H1 (cell line): ENCODE data around the gene COX10. TPM values are rescaled to one million over a fixed set of nuclear protein-coding genes. Genes with fewer than 3 reads are reported as not detected.

Experiments used
- CTCF ChIA-PET: fragments of 300-600 bp; sonication (Branson Sonifier 250); formaldehyde crosslinking; loops from one replicate; lab custom pipeline; 2021; ENCODE audit not compliant: partially characterized antibody; lab: Charles Lee
- POLR2A ChIA-PET: fragments of 300-600 bp; sonication (Branson Sonifier 250); formaldehyde crosslinking; loops from one replicate; lab custom pipeline; 2021; ENCODE audit warnings: inconsistent platforms; ENCODE audit not compliant: partially characterized antibody; lab: Charles Lee
- DNase-seq, 2 experiments: peaks; one replicate each; pipeline versions ENCODE4 v3.0.0 to v3.0.0-alpha.2; 2010 to 2022; ENCODE audit warnings: low spot score in 2 of 2, low read depth in 1 of 2, mixed read lengths in 1 of 2
- FAIRE-seq: peaks from 2 replicates; lab custom pipeline; 2011; peaks lifted over from hg19 to GRCh38; lab: Jason Lieb, UNC
- H2AFZ ChIP-seq: 2 replicates; pipeline ENCODE4 v1.8.1; 2012; ENCODE audit warnings: low read length, inconsistent platforms
- H2AK5ac ChIP-seq: 2 replicates; pipeline ENCODE4 v1.6.1; 2013; ENCODE audit warnings: low read depth, low read length
- H2BK120ac ChIP-seq: replicated peaks from 2 replicates; pipeline ENCODE3; 2013; ENCODE audit warnings: low read depth, low read length, inconsistent platforms
- H2BK12ac ChIP-seq: 2 replicates; pipeline ENCODE4 v1.6.1; 2013; ENCODE audit warnings: low read depth, low read length
- H2BK15ac ChIP-seq: 2 replicates; pipeline ENCODE4 v1.6.1; 2013; ENCODE audit warnings: low read length
- H2BK20ac ChIP-seq: 2 replicates; pipeline ENCODE4 v1.6.1; 2013; ENCODE audit warnings: low read length
- H2BK5ac ChIP-seq: 2 replicates; pipeline ENCODE4 v1.6.1; 2013; ENCODE audit warnings: low read depth, low read length
- H3K14ac ChIP-seq: 2 replicates; pipeline ENCODE4 v1.6.1; 2013; ENCODE audit warnings: inconsistent platforms; ENCODE audit not compliant: insufficient read length
- H3K18ac ChIP-seq: 2 replicates; pipeline ENCODE4 v1.6.1; 2013; ENCODE audit warnings: low read length; ENCODE audit errors: extremely low read depth
- H3K23ac ChIP-seq: 2 replicates; pipeline ENCODE4 v1.6.1; 2013; ENCODE audit warnings: inconsistent platforms; ENCODE audit not compliant: insufficient read length
- H3K23me2 ChIP-seq: 2 replicates; pipeline ENCODE4 v1.6.1; 2013; ENCODE audit warnings: low read depth, low read length
- H3K27ac ChIP-seq: 2 replicates; pipeline ENCODE4 v1.6.1; 2011; ENCODE audit warnings: low read depth, low read length, inconsistent platforms
- H3K27me3 ChIP-seq, 4 experiments: replicated peaks in 1 of 4; 1 replicate in 1 of 4; 2 replicates in 3 of 4; pipeline versions ENCODE4 v1.6.1 to v1.8.1; 2011 to 2013; ENCODE audit warnings: low read length in 3 of 4, mild to moderate bottlenecking in 3 of 4, inconsistent platforms in 2 of 4, mixed read lengths in 2 of 4, moderate library complexity in 1 of 4; ENCODE audit not compliant: control insufficient read depth in 3 of 4, insufficient read depth in 3 of 4; ENCODE audit errors: extremely low read depth in 1 of 4
- H3K36me3 ChIP-seq, 4 experiments: 2 replicates each; pipeline versions ENCODE4 v1.6.1 to v1.8.1; 2011 to 2013; ENCODE audit warnings: mild to moderate bottlenecking in 4 of 4, low read length in 3 of 4, moderate library complexity in 2 of 4, control low read depth in 1 of 4, inconsistent platforms in 1 of 4; ENCODE audit not compliant: insufficient read depth in 4 of 4, control insufficient read depth in 2 of 4
- H3K4ac ChIP-seq: replicated peaks from 2 replicates; pipeline ENCODE3; 2013; ENCODE audit warnings: low read length, low read depth, mixed read lengths, inconsistent platforms; ENCODE audit not compliant: insufficient read length
- H3K4me1 ChIP-seq, 4 experiments: replicated peaks in 1 of 4; 1 replicate in 1 of 4; 2 replicates in 3 of 4; pipeline versions ENCODE4 v1.6.1 to v1.8.1; 2011 to 2013; ENCODE audit warnings: low read length in 3 of 4, inconsistent platforms in 2 of 4, mixed read lengths in 1 of 4; ENCODE audit not compliant: insufficient read depth in 4 of 4, control insufficient read depth in 3 of 4
- H3K4me2 ChIP-seq, 2 experiments: 2 replicates each; pipeline versions ENCODE4 v1.6.1 to v1.8.1; 2011 to 2013; ENCODE audit warnings: low read depth in 2 of 2, low read length in 2 of 2, control low read depth in 1 of 2, inconsistent platforms in 1 of 2, mild to moderate bottlenecking in 1 of 2; ENCODE audit not compliant: insufficient read depth in 1 of 2
- H3K4me3 ChIP-seq, 4 experiments: fragments of 200-600, 300-600 bp in 1 of 4; sonication (generic), shearing (Covaris generic), sonication (Bioruptor Twin) in 1 of 4; 2 replicates each; pipeline versions ENCODE4 v1.5.1 to v1.8.1; 2011 to 2016; ENCODE audit warnings: low read length in 4 of 4, low read depth in 3 of 4, control low read depth in 2 of 4, inconsistent platforms in 2 of 4, mild to moderate bottlenecking in 2 of 4, mixed read lengths in 1 of 4, moderate library complexity in 1 of 4; ENCODE audit not compliant: insufficient read depth in 2 of 4; ENCODE audit errors: extremely low read depth in 1 of 4
- H3K56ac ChIP-seq: replicated peaks from 2 replicates; pipeline ENCODE3; 2013; ENCODE audit warnings: low read depth, mild to moderate bottlenecking, mixed read lengths, low read length, inconsistent platforms; ENCODE audit not compliant: insufficient read length
- H3K79me1 ChIP-seq: 2 replicates; pipeline ENCODE4 v1.6.1; 2013; ENCODE audit warnings: low read depth, low read length, control low read depth
- H3K79me2 ChIP-seq, 2 experiments: 2 replicates each; pipeline versions ENCODE4 v1.6.1 to v1.8.1; 2012 to 2013; ENCODE audit warnings: low read length in 2 of 2, mild to moderate bottlenecking in 2 of 2, inconsistent platforms in 1 of 2; ENCODE audit not compliant: insufficient read depth in 2 of 2, control insufficient read depth in 1 of 2
- H3K9ac ChIP-seq, 4 experiments: replicated peaks in 1 of 4; 1 replicate in 1 of 4; 2 replicates in 3 of 4; pipeline versions ENCODE4 v1.6.1 to v1.8.1; 2011 to 2013; ENCODE audit warnings: low read depth in 3 of 4, low read length in 3 of 4, control low read depth in 2 of 4, mild to moderate bottlenecking in 2 of 4, moderate library complexity in 2 of 4, inconsistent platforms in 1 of 4; ENCODE audit errors: extremely low read depth in 1 of 4
- H3K9me3 ChIP-seq, 2 experiments: 2 replicates each; pipeline versions ENCODE4 v1.6.1 to v1.8.1; 2012 to 2013; ENCODE audit warnings: mild to moderate bottlenecking in 2 of 2, moderate library complexity in 2 of 2, control low read depth in 1 of 2, inconsistent platforms in 1 of 2, low read depth in 1 of 2, low read length in 1 of 2, mixed read lengths in 1 of 2; ENCODE audit not compliant: insufficient read depth in 2 of 2
- H4K20me1 ChIP-seq, 2 experiments: replicated peaks in 1 of 2; 2 replicates each; pipeline versions ENCODE3 to v1.8.1; 2011 to 2013; ENCODE audit warnings: inconsistent platforms in 2 of 2, low read length in 2 of 2, mild to moderate bottlenecking in 1 of 2; ENCODE audit not compliant: insufficient read depth in 2 of 2, control insufficient read depth in 1 of 2
- H4K5ac ChIP-seq: 2 replicates; pipeline ENCODE4 v1.6.1; 2013; ENCODE audit warnings: low read length, low read depth, mixed read lengths, inconsistent platforms; ENCODE audit not compliant: insufficient read length
- H4K8ac ChIP-seq: 2 replicates; pipeline ENCODE4 v1.8.0; 2013; ENCODE audit warnings: mild to moderate bottlenecking, moderate library complexity, low read length, inconsistent platforms; ENCODE audit not compliant: insufficient read depth; ENCODE audit errors: extremely low read depth
- H4K91ac ChIP-seq: replicated peaks from 2 replicates; pipeline ENCODE3; 2013; ENCODE audit warnings: low read length, mixed read lengths, inconsistent platforms; ENCODE audit not compliant: insufficient read length
- NANOG ChIP-seq: IDR thresholded peaks from 2 replicates; pipeline ENCODE4 v1.6.1; 2011; ENCODE audit warnings: low read length, low read depth, mild to moderate bottlenecking, inconsistent platforms; ENCODE audit not compliant: insufficient read depth, poor library complexity, severe bottlenecking
- POU5F1 ChIP-seq: IDR thresholded peaks from 2 replicates; pipeline ENCODE4 v1.6.1; 2011; ENCODE audit warnings: low read depth, mild to moderate bottlenecking, low read length, moderate library complexity
- SAP30 ChIP-seq: fragments of 300-600 bp; sonication (generic); IDR thresholded peaks from 2 replicates; pipeline ENCODE4 v1.7.1; 2012; ENCODE audit warnings: low read length, moderate library complexity, mild to moderate bottlenecking, inconsistent platforms; ENCODE audit not compliant: insufficient read depth, insufficient replicate concordance
- TEAD4 ChIP-seq: IDR thresholded peaks from 2 replicates; pipeline ENCODE4 v1.6.1; 2012; ENCODE audit warnings: low read depth, low read length, inconsistent platforms, mixed read lengths
- WGBS, 2 experiments: shearing (Covaris generic) in 1 of 2; methylation state at CpG; one replicate each; pipeline versions ENCODE4 v1.1.6 to v1.1.7; 2013 to 2015; ENCODE audit warnings: low lambda C conversion rate in 2 of 2, mixed read lengths in 2 of 2, inconsistent platforms in 1 of 2, low coverage in 1 of 2, missing lambda C conversion rate in 1 of 2; ENCODE audit not compliant: insufficient replicate concordance in 2 of 2, insufficient coverage in 1 of 2, insufficient read length in 1 of 2; ENCODE audit errors: extremely low coverage in 1 of 2, missing lambda C conversion rate in 1 of 2; 5-methylcytosine and 5-hydroxymethylcytosine counted together
- polyA plus RNA-seq, 7 experiments: library from polyadenylated mRNA; depleted of rRNA in 3 of 7; stranded (reverse) in 5 of 7; unstranded in 2 of 7; fragments of >200 nt in 5 of 7; fragments of 200-250 nt in 2 of 7; gene quantifications; 1 replicate in 5 of 7; 2 replicates in 1 of 7; 4 replicates in 1 of 7; pipeline versions ENCODE4 v1.2.1 to v1.2.3, GENCODE V29; 2011 to 2013; ENCODE audit warnings: missing spikeins in 2 of 7, mixed read lengths in 2 of 7
- total RNA-seq: library from RNA; stranded (reverse); fragmentation: NEBNext Ultra II Directional; extraction: Animal tissue kit (Norgen Biotek cat#: 25700); gene quantifications from 2 replicates; pipeline ENCODE4 v1.2.1, GENCODE V29; 2021

Gene COX10
- total and polyA plus RNA-seq, 2 of the 8 experiments (the other 6 are each of a cell fraction or from before 2014, with no cell fraction given) = 18.0 to 23.0 TPM

DNA sequence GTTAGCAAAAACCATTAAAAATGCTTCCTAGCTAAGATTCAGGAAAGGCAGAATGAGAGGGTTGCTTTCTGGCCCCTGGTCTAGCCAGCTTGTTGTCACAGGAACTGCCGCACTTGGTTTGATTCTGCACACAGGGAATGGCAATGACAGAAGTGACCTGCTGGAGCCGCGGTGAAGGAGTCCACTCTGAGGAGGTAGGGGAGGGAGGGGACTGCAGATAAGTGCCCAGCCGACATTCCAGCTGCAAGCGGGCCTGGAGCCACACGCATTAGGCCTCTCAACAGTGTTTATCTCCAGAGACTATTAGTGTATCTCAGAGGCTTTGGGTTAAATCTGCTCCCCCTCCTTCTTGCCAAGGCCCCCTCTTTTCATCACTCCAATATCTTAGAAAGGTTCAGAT lies 128.7 kb downstream of the COX10 start:
- Histone ChIP-seq H3K56ac (no peak overlapping the region), H3K36me3 (no peaks in the 10 kb centered on the region; a peak in 1 of 8 replicates), H2BK15ac (no peak overlapping the region), H3K79me2 (no peaks in the 10 kb centered on the region), H3K4me1 (no peaks in the 10 kb centered on the region; a peak in 1 of 7 replicates), H3K9me3 (no peaks in the 10 kb centered on the region), H3K4me2 (no peak overlapping the region), H3K27me3 (no peaks in the 10 kb centered on the region), H4K8ac (no peak overlapping the region), H3K23ac (no peak overlapping the region), H3K14ac (no peak overlapping the region), H3K18ac (no peak overlapping the region), H3K27ac (no peak overlapping the region), H2BK120ac (no peak overlapping the region), H3K79me1 (no peaks in the 10 kb centered on the region), H2AK5ac (no peak overlapping the region), H2BK5ac (no peak overlapping the region), H4K5ac (no peak overlapping the region), H3K4ac (no peak overlapping the region), H2BK12ac (no peak overlapping the region), H2AFZ (no peak overlapping the region), H4K91ac (no peak overlapping the region), H3K23me2 (peaks cover 2% of the 10 kb centered on the region; the same call in 1 of the 2 replicates), H3K9ac (no peak overlapping the region), H4K20me1 (no peaks in the 10 kb centered on the region), H3K4me3 (no peak overlapping the region), H2BK20ac (no peak overlapping the region)
- ChIA-PET CTCF (interaction anchor here (0.7 to 3.0 kb wide), 4 partner anchors 9 to 1166 kb away, joined by 3 to 8 read pairs (median 4); partner anchors contain the start of gene HS3ST3B1), POLR2A (no interaction called here)
- TF ChIP-seq TEAD4 (peak; percentile 36; the same call in 1 of the 2 replicates), NANOG (no peak), POU5F1 (no peak), SAP30 (no peak)
- DNase-seq = no peak
- no peak for FAIRE-seq
- 58% methylated on average over 6 of the region's 6 CpGs; no CpG with 5 or more reads in 1 of the 2 experiments for WGBS, 2 experiments
